ENCODE measurements around the gene ATP5F1A.

The ATP5F1A gene

GRCh38 chr18:46084431-46084830 is 13.7 kb downstream of the ATP5F1A start:
- no peak overlapping the region for H3K4me3 ChIP-seq
- TF ChIP-seq EZH2 (IDR thresholded peaks at IDR 0.05) (no peak), FOXP2 (optimal IDR thresholded peaks at IDR 0.05; ENCODE audit: control extremely low read depth, extremely low read length, insufficient read depth) (no peak), POLR2AphosphoS5 (IDR thresholded peaks at IDR 0.05; ENCODE audit: borderline replicate concordance, low read depth, low read length) (no peak)
- no peaks in the 10 kb centered on the region for H3K9me3 ChIP-seq (ENCODE audit: low read depth, low read length)
- H3K36me3 ChIP-seq (ENCODE audit: insufficient read depth, low read length) = peaks cover 82% of the 10 kb centered on the region
- no peak for DNase-seq (ENCODE audit: low read depth, low spot score)
- no peak overlapping the region for H3K9ac ChIP-seq (ENCODE audit: insufficient read length)
- H3K27ac ChIP-seq = no peak overlapping the region

GRCh38 chr18:46080156-46080555 is 17.9 kb downstream of the ATP5F1A start:
- H3K27ac ChIP-seq = no peak overlapping the region
- H3K36me3 ChIP-seq (ENCODE audit: insufficient read depth, low read length) = peaks cover 46% of the 10 kb centered on the region
- no peak for DNase-seq (ENCODE audit: low read depth, low spot score)
- TF ChIP-seq POLR2AphosphoS5 (IDR thresholded peaks at IDR 0.05; ENCODE audit: borderline replicate concordance, low read depth, low read length) (no peak), FOXP2 (optimal IDR thresholded peaks at IDR 0.05; ENCODE audit: control extremely low read depth, extremely low read length, insufficient read depth) (no peak), EZH2 (IDR thresholded peaks at IDR 0.05) (no peak)
- H3K9me3 ChIP-seq (ENCODE audit: low read depth, low read length) = no peaks in the 10 kb centered on the region
- H3K9ac ChIP-seq (ENCODE audit: insufficient read length) = no peak overlapping the region
- H3K4me3 ChIP-seq = no peak overlapping the region

- H3K9ac ChIP-seq (ENCODE audit: insufficient read length) = no peak overlapping the region
- H3K36me3 ChIP-seq (ENCODE audit: insufficient read depth, low read length) = peaks cover 38% of the 10 kb centered on the region
- no peak for TF ChIP-seq EZH2 (IDR thresholded peaks at IDR 0.05)
- TF ChIP-seq POLR2AphosphoS5 (IDR thresholded peaks at IDR 0.05; ENCODE audit: borderline replicate concordance, low read depth, low read length) = no peak
- no peak overlapping the region for H3K27ac ChIP-seq
- H3K4me3 ChIP-seq = no peak overlapping the region
- no peaks in the 10 kb centered on the region for H3K9me3 ChIP-seq (ENCODE audit: low read depth, low read length)
- DNase-seq (ENCODE audit: low read depth, low spot score) = no peak
Measured at GRCh38 chr18:46079336-46079735, 18.8 kb downstream of the ATP5F1A start.

GRCh38 chr18:46073474-46074331 is 24.4 kb downstream of the ATP5F1A start:
- H3K27ac ChIP-seq = no peak overlapping the region
- no peak for TF ChIP-seq FOXP2 (optimal IDR thresholded peaks at IDR 0.05; ENCODE audit: control extremely low read depth, extremely low read length, insufficient read depth)
- no peak for TF ChIP-seq EZH2 (IDR thresholded peaks at IDR 0.05)
- no peak for TF ChIP-seq POLR2AphosphoS5 (IDR thresholded peaks at IDR 0.05; ENCODE audit: borderline replicate concordance, low read depth, low read length)
- peak; percentile 47 for DNase-seq (ENCODE audit: low read depth, low spot score)
- no peak overlapping the region for H3K4me3 ChIP-seq
- H3K9ac ChIP-seq (ENCODE audit: insufficient read length) = no peak overlapping the region
- no peaks in the 10 kb centered on the region for H3K36me3 ChIP-seq (ENCODE audit: insufficient read depth, low read length)
- no peaks in the 10 kb centered on the region for H3K9me3 ChIP-seq (ENCODE audit: low read depth, low read length)

- H3K9me3 ChIP-seq (ENCODE audit: low read depth, low read length) = no peaks in the 10 kb centered on the region
- no peak overlapping the region for H3K27ac ChIP-seq
- TF ChIP-seq EZH2 (IDR thresholded peaks at IDR 0.05) (no peak), FOXP2 (optimal IDR thresholded peaks at IDR 0.05; ENCODE audit: control extremely low read depth, extremely low read length, insufficient read depth) (no peak), POLR2AphosphoS5 (IDR thresholded peaks at IDR 0.05; ENCODE audit: borderline replicate concordance, low read depth, low read length) (no peak)
- no peak for DNase-seq (ENCODE audit: low read depth, low spot score)
- H3K9ac ChIP-seq (ENCODE audit: insufficient read length) = no peak overlapping the region
- H3K36me3 ChIP-seq (ENCODE audit: insufficient read depth, low read length) = no peaks in the 10 kb centered on the region
- H3K4me3 ChIP-seq = no peak overlapping the region
Measured at GRCh38 chr18:46072959-46073358, 25.1 kb downstream of the ATP5F1A start.

GRCh38 chr18:46072376-46072867 is 25.7 kb downstream of the ATP5F1A start:
- Histone ChIP-seq H3K9me3 (ENCODE audit: low read depth, low read length) (no peaks in the 10 kb centered on the region), H3K36me3 (ENCODE audit: insufficient read depth, low read length) (no peaks in the 10 kb centered on the region), H3K9ac (ENCODE audit: insufficient read length) (no peak overlapping the region), H3K4me3 (peak overlapping the region; percentile 85), H3K27ac (no peak overlapping the region)
- TF ChIP-seq POLR2AphosphoS5 (IDR thresholded peaks at IDR 0.05; ENCODE audit: borderline replicate concordance, low read depth, low read length) = no peak
- TF ChIP-seq FOXP2 (optimal IDR thresholded peaks at IDR 0.05; ENCODE audit: control extremely low read depth, extremely low read length, insufficient read depth) = no peak
- no peak for TF ChIP-seq EZH2 (IDR thresholded peaks at IDR 0.05)
- DNase-seq (ENCODE audit: low read depth, low spot score) = no peak

GRCh38 chr18:46071653-46072375 is 26.3 kb downstream of the ATP5F1A start, which contains the start of gene PSTPIP2:
TSS of gene PSTPIP2 (minus strand) at chr18:46072260. CDS start at chr18:46072188, 72 bp downstream.
- no peak for DNase-seq (ENCODE audit: low read depth, low spot score)
- no peak within 1 kb of the TSS for H3K27ac ChIP-seq
- peak within 1 kb of the TSS; percentile 80 for H3K9ac ChIP-seq (ENCODE audit: insufficient read length)

More at GRCh38 chr18:46071653-46072375, 26.3 kb downstream of the ATP5F1A start, which contains the start of gene PSTPIP2:
- TF ChIP-seq EZH2 (IDR thresholded peaks at IDR 0.05) (no peak), FOXP2 (optimal IDR thresholded peaks at IDR 0.05; ENCODE audit: control extremely low read depth, extremely low read length, insufficient read depth) (no peak)
- Histone ChIP-seq H3K36me3 (ENCODE audit: insufficient read depth, low read length) (no peaks in the 10 kb centered on the region), H3K9me3 (ENCODE audit: low read depth, low read length) (no peaks in the 10 kb centered on the region), H3K4me3 (peak within 1 kb of the TSS; percentile 85)

Data from SK-N-MC (cell line).